Neural progenitor cell (in vitro differentiated cells): ENCODE data around the gene FIBP.

Source experiments
- CTCF ChIP-seq: fragments of 200-600 bp; sonication (generic); IDR thresholded peaks from 2 replicates; pipeline ENCODE4 v1.5.1; 2017; ENCODE audit warnings: antibody characterized with exemption, mild to moderate bottlenecking
- EZH2 ChIP-seq: fragments of 200-600 bp; sonication (generic); IDR thresholded peaks from 2 replicates; pipeline ENCODE4 v1.6.1; 2017; ENCODE audit warnings: antibody characterized with exemption, mild to moderate bottlenecking, moderate library complexity

- TF ChIP-seq CTCF: no peak
- TF ChIP-seq EZH2: no peak
Observed at GRCh38 chr11:65858681-65859087, 29.6 kb downstream of the FIBP start.
